ENCODE measurements around the gene CTXND1.
"Not testable (repeated sequence)": the region's sequence is repeated elsewhere in the genome, so short reads cannot be mapped to it uniquely, and the experiment has no call there.

The CTXND1 gene

DNA sequence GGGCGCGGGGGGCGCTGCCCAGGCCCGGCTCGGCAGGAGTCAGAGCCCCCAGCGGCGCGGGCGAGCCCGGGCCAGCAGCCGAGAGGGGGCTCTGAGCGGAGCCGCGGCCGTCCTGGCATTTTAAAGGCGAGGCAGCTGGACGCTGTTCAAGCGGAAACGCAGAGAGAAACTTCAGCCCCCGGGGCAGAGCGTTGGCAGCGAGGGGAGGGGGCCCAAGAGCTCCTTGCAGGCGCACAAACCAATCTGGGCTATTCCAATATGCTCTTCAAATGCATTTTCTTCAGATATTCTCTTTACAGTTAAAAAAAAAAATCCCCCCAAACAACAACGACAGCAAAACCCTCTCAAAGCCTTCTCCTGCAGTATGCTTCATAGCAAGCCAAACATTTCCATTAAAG, at the start of gene CTXND1:
Gene CTXND1 (minus strand): TSS at position 93 of the 398 bp plus-strand sequence. CDS start 50,264 bp downstream, outside the sequence.
- no peak for DNase-seq (ENCODE audit: low read depth, low spot score)

DNA sequence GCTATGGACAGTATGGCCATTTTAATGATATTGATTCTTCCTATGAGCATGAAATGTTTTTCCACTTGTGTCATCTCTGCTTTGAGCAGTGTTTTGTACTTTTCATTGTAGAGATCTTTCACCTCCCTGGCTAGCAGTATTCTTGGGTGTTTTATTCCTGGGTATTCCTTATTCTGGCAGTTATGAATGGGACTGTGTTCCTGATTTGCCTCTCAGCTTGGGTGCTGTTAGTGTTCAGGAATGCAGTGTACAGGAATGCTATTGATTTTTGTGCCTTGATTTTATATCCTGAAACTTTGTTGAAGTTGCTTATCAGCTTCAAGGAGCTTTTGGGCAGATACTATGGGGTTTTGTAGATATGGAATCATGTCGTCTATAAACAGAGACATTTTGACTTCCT, 49.5 kb upstream of the CTXND1 start:
- no peak for DNase-seq (ENCODE audit: low read depth, low spot score)

DNA sequence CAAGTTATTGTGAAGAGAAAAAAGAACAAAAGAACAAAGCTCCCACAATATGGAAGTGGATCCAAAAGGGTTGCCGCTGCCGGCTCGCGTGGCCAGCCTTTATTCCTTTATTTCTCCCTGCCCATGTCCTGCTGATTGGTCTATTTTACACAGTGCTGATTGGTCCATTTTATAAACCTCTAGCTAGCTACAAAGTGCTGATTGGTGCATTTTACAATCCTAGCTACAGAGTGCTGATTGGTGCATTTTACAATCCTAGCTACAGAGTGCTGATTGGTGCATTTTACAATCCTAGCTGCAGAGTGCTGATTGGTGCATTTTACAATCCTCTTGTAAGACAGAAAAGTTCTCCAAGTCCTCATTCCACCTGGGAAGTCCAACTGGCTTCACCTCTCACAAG, 43.8 kb upstream of the CTXND1 start:
- not testable (repeated sequence) for DNase-seq (ENCODE audit: low read depth, low spot score)

DNA sequence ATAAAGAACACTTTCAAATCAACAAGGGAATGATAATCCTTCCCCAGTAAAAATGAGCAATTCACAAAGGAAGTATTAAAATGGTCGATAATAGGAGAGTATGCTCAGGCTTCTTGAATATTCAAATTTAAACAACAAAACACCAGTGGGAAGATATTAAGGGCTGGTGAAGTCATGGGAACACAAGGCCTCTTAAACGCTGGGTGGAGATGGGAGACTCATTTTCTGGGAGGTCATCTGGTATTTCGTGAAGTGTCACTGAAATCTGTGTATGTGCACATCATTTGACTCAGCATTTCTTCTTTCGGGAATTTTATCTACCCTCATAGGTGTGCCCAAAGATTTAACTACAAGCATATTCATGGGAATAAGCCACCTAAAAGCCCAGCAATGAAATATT, 40.1 kb upstream of the CTXND1 start:
- no peak for DNase-seq (ENCODE audit: low read depth, low spot score)

DNA sequence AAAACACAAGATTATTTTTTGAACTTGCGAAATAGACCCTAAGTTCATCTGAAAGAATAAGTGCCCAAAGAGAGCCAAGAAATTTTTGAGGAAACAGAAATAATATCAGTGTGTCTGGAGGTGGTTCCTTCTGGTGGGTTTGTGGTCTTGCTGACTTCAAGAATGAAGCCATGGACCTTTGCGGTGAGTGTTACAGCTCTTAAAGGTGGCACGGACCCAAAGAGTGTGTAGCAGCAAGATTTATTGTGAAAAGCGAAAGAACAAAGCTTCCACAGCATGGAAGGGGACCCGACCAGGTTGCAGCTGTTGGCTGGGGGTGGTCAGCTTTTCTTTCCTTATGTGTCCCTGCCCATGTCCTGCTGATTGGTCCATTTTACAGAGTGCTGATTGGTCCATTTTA, 38.9 kb upstream of the CTXND1 start:
- DNase-seq (ENCODE audit: low read depth, low spot score) = not testable (repeated sequence)

DNA sequence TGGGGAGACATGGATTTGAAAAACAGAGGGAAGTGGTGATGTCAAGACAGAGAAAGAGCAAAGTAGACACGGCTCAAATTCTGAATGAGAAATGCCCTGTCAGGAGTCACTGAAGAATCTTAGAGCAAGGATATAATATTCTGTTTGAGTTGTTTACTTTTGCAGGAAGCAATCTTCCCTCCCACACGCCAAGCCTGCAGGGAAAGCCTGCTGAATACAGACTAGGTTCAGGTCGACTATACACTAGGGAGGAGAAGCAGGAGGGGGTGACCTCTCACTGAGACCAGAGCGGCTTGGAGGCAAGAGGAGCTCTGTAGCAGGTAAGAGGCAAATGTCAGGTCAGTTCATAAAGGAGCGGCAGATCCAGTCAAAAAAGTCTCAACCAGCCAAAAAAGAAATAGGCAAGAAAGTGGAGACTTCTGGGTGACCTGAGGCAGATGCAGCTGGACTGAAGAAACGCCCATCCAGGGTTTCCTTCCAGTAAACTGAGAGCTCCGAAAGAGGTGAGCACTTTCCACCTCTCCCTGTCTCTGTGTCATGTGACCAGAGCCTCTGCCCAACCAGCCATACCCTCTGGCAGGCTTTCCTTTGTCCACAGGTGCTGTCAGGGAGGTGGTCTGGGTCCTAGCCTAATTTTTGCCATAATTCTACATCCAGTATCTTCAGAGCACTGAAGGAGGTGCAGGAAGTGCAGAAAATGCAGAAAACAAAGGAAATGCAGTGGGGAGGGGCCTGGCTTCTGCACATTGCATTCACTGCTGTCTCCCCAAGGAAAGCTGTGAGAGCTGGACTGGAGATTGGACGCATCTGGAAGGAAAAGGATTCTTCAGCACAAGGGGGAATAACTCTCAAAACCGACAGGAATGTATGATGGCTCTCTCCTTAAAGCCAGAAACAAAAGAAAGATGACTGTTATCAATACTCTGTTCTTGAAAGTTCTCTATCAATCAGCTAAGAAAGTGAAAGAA, 37.8 kb upstream of the CTXND1 start:
- no peak for DNase-seq (ENCODE audit: low read depth, low spot score)

DNA sequence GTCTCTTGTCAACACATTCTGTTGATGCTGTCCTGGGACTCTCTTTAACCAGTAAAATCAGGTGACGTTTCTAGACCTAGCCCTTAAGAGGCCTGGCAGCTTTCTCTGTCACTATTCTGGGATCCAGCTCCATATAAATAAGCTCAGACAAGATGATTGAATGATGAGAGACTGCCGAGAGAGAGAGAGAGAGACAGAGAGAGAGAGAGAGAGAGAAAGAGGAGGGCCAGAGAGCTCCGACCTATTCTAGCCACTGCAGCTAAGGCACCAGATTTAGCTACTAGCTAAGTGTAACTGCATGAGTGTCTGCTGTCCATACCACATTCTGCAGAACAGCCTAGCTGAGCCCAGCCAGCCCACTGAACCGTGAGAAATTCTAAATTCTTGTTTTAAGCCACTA, 36.1 kb upstream of the CTXND1 start:
- no peak for DNase-seq (ENCODE audit: low read depth, low spot score)

DNA sequence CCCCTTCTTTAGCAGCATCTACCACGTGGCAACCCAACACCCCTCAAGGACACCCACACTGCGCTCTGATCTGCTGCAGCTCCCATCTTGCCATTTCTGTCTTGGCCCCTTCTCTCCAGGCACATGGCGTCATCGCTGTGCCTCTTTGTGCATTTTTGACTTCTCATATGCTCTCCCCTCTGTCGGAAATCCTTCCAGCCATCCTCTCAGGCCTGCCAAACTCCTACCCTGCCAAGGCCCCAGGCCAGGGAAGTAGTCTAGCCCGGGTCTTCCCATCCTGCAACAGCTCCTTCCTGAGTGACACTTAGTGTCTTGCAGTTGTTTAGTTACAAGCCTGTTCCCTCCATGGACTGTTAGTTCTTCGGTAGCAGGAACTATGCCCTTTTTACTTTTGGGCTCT, 34.0 kb upstream of the CTXND1 start:
- DNase-seq (ENCODE audit: low read depth, low spot score) = no peak

DNA sequence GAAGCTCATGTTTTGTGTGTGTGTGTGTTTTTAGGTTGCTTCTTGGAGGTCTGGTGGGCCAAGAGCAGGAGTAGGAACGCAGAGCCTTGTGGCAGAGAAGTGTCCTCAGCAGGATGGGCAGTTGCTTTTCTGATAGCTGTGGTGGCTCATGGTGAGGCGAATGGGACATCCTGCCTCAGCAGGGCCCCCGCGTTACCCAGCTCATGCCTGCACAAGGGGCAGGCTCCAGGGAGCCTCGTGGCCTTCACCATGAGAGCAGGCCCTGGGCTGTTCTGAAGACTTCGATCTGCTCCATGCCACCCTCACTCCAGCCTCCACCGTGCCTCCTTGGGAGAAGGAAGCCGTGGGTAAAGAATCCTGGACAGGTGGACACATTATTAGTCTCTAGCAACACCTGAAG, 33.4 kb upstream of the CTXND1 start:
- no peak for DNase-seq (ENCODE audit: low read depth, low spot score)

DNA sequence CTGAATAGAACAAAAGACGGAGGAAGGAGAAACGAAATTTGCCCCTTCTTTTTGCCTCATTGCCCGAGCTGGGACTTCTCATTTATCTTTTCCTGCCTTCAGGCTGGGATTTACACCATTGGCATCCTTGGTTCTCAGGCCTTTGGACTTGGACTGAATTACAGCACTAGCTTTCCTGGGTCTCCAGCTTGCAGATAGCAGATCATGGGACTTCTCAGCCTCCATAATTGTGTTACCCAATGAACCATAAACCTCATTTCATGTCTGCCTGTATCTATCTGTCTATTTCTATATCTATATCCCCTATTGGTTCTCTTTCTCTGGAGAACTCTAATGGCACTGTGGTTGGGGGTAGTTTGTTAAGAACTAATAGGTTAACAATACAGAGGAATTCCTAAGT, 31.5 kb upstream of the CTXND1 start:
- DNase-seq (ENCODE audit: low read depth, low spot score) = no peak

DNA sequence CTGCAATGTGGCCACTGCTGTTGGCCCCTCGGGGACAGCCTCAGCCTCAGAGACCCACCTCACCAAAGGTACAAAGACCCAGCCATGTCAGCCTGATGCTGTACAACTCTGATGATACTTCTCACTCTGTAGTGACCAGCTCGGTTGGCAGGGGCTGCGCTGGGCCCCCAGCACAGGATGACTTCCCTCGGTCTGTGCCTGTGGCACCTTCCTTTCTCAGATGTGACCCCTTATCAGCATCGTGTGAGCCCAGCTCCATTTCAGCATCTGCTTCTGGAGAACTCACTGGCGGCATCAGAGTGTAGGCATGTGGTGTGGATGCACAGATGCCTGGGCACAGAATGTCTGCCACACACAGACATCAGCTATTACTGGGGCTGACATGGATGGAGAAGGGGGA, 25.1 kb upstream of the CTXND1 start:
- DNase-seq (ENCODE audit: low read depth, low spot score) = no peak

DNA sequence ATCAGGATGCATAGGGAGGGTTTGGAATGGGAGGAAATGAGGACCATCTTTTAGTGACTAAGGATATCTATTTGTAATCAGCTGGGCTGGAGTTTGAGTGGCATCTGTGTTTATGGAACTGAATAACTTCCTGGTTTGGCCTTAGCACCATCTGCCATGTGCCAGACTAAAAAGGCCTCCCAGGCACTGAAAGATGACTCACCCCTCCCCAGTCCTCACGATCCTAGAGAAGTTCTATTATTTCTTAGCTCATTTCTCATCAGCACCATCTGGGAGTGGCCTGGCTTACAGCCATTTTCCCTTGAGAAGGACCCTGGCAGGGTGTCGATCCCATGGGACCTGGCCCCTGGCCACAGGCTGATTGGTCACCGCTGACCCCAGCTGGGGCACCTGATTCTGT, 23.9 kb upstream of the CTXND1 start:
- DNase-seq (ENCODE audit: low read depth, low spot score) = no peak

DNA sequence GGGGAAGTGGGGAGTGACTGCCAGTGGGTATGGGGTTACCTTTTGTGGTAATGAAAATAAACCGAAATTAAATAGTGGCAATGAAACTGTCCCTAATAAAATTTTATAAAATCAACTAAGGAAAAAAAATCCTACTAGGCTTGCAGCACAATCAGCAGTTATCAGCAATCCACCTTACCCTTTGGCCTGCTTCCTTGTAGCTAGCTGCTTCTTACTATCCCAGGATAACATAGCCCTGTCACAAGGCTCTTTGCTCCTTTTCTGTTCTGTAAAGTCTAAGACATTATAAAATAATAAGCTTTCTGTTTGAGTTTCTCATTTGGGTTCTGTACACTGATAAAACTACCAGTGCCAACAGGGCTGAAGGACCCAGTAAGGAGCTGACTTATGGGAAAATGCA, 23.0 kb upstream of the CTXND1 start:
- DNase-seq (ENCODE audit: low read depth, low spot score) = no peak

DNA sequence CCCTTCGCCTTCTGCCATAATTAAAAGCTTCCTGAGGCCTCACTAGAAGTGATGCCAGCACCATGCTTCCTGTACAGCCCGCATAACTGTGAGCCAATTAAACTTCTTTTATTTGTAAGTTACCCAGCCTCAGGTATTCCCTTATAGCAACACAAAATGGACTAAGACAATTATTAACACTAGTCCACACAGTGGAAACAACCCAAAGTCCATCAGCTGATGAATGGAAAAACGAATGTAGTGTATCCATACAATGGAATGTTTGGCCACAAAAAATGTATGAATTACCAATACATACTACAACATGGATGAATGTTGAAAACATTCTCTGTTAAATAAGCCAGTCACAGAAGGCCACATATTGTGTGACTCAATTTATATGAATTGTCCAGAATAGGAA, 22.5 kb upstream of the CTXND1 start:
- no peak for DNase-seq (ENCODE audit: low read depth, low spot score)

DNA sequence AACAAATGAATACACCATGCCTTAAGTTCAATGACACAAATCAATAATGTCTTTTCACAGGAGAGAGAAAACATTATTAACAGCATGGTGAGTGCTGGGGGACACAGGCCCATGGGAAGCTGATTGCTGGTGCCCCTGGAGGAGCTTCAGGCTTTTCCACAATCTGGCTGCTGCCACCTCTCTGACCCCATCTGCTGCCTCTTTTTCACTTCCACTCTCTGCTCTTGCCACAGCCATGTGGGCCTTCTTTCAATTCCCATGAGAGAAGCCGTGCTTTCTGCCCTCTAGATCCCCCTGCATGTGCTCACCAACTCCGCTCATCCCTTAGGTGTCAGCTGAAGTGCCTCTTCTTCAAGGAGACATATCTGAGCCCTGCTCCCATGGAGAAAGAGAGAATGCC, 21.0 kb upstream of the CTXND1 start:
- DNase-seq (ENCODE audit: low read depth, low spot score) = no peak

DNA sequence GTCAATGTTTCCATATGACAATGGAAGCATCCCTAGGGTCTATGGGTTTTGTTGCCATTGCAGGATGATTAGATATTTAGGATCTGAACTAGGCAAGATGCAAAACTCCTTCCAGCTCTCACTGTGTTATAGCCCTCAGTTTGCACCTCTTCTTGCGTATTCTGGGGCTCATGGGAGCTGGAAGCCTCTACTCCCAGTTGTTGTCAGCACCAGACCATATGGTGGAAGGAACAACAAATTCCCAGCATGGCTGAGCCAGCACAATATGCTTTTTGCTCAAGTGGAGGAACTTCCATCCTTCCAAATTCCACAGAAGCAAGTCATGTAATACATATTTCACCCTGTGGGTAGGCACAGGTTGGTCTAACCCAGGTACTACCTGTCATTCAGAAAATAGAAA, 18.5 kb upstream of the CTXND1 start:
- no peak for DNase-seq (ENCODE audit: low read depth, low spot score)

DNA sequence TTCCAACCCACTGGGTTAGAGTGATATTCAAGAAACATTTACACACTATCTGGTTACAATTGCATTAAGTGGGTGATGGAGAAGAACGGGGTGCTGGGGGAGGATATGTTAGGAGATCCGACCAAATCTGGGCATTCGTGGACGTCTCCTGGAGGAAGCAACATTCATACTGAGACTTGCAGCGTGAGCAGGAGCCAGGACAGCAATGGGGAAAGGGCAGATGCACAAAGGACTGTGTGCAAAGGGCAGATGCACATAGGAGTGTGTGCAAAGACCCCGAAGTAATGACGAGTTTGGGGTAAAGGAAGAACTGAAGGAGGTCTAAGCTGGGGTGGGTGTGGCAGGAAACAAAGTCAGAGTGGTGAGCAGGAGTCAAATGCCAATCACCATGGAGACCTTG, 16.1 kb upstream of the CTXND1 start:
- no peak for DNase-seq (ENCODE audit: low read depth, low spot score)

DNA sequence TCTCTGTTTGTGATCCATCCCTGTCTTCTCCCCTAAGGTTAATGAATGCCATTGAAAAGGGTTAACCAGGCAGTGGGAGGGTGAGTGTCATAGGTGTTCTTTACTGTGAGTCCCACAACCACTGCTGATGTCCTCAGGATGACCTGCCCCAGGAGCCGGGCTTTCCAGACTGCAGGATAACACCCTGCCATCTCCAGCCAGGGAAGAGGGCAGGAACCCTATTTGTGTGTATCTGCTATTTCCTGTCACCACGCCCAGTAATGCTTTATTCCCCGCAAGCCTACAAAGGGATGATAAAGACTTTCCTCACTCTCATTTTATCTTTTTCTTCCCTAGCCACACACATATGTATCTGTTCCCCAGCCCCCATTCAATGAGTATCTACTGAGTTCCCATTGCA, 15.6 kb upstream of the CTXND1 start:
- no peak for DNase-seq (ENCODE audit: low read depth, low spot score)

DNA sequence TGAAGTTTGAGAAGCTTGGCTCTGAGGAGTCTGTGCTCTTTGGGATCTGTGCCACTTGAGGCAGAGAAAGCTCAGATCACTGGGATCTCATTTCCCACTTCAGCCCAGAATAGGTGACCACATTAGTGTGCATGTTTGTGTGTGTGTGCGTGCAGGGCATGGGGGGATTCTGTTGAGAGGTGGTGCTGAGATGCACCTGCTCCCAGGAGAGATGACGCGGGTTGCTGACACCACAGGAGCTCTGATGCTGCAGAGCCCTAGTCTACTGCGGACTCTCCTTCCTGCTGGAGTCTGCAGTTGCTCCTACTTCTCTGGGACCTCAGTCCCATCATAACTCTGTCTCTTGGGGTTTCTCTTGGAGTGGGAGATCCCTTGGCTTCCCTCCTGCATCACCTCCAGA, 14.7 kb upstream of the CTXND1 start:
- DNase-seq (ENCODE audit: low read depth, low spot score) = no peak

DNA sequence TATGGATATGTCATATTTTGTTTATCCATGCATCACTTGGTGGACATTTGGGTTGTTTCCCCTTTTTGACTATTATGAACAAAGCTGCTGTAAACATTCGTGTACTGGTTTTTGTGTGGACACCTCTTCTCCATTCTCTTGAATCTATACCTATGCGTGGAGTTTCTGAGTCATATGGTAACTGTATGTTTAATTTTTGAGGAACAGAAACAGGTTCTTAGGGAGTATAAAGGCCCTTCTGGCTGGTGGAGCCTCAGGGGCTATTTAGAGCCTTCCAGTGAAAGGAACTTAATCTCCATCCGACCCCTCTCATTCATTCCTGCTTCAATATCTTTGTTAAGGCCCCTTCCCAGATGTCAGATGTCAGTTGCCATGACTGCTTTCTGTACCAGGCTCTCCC, 14.1 kb upstream of the CTXND1 start:
- DNase-seq (ENCODE audit: low read depth, low spot score) = no peak

DNA sequence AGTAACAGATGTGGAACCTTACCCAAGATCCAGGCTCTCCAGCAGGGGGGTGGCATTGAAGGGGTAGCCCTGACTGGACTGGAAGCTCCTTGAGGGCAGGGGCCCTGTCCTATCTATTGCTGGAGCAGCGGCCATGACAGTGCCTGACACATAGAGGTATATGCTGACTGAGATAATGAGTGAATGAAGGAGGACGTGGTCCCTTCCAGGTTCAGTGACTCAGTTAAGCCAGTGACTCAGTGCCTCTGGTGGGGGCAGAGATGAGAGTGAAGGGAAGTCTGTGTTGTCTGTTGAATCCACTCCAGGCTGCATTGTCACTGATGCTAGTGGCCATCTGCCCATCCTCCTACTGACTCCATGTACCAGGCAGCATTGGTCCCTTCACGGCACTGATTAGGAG, 13.0 kb upstream of the CTXND1 start:
- no peak for DNase-seq (ENCODE audit: low read depth, low spot score)

DNA sequence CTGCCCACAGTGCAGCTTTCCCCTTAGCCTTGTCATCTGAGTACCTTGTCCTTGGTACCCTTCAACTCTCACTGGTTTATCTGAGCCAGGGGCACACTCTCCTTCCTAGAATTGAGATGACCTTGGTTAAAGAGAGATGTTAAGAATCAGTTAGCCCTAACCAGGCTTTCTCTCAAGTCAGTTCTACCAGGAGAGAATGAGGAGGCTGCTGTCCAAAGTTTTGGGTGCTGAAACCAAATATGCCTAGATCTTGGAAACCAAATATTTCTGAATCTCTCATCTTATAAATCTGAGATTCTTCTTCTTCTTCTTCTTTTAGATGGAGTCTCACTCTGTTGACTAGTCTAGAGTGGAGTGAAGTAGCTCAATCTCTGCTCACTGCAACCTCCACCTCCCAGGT, 12.0 kb upstream of the CTXND1 start:
- no peak for DNase-seq (ENCODE audit: low read depth, low spot score)

DNA sequence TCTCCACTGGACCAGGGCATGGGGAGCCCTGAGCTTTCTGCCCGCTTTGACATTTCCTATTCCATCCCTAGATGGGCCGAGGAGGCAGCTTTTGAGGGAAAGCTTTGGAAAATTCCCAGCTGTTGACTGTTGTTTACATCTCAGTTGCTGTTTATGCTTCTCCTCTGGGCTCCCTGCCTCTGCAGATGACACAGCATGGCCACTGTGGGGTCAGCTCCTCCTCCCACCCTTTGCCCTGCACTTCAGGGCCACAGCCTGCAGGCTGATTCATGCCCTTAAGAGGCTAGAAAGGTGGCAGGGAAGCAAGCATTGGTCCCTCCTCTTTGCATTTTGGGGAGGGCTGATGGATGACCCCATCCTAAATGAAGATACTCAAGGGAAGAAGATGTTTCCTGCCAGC, 8.5 kb upstream of the CTXND1 start:
- DNase-seq (ENCODE audit: low read depth, low spot score) = no peak
